SJCRH30 (cell line): ENCODE measurements around the gene SLC35E3. TPM values are rescaled to one million over a fixed set of nuclear protein-coding genes. Genes with fewer than 3 reads are reported as not detected.

Experiments used
- DNase-seq, 2 experiments: peaks; one replicate each; pipeline ENCODE4 v3.0.0-alpha.2; 2015 to 2020
- H3K27ac ChIP-seq: fragments of 250-450 bp; sonication (Bioruptor Pico); 2 replicates; pipeline ENCODE4 v1.5.1; 2020; ENCODE audit warnings: mild to moderate bottlenecking, moderate library complexity
- H3K27me3 ChIP-seq: fragments of 250-450 bp; sonication (Bioruptor Pico); 2 replicates; pipeline ENCODE4 v1.5.1; 2020; ENCODE audit warnings: mild to moderate bottlenecking, moderate library complexity
- H3K36me3 ChIP-seq: fragments of 250-450 bp; sonication (Bioruptor Pico); 2 replicates; pipeline ENCODE4 v1.5.1; 2020; ENCODE audit warnings: mild to moderate bottlenecking, moderate library complexity
- H3K4me1 ChIP-seq: fragments of 250-450 bp; sonication (Bioruptor Pico); 2 replicates; pipeline ENCODE4 v1.5.1; 2020; ENCODE audit warnings: mild to moderate bottlenecking, moderate library complexity
- H3K4me3 ChIP-seq: fragments of 250-450 bp; sonication (Bioruptor Pico); 2 replicates; pipeline ENCODE4 v1.5.1; 2020; ENCODE audit warnings: mild to moderate bottlenecking, moderate library complexity
- H3K9me3 ChIP-seq: fragments of 250-450 bp; sonication (Bioruptor Pico); replicated peaks from 2 replicates; pipeline ENCODE4 v1.5.1; 2020; ENCODE audit warnings: mild to moderate bottlenecking, moderate library complexity
- total RNA-seq: library from RNA; depleted of rRNA; stranded (reverse); fragments of >200 nt; shearing (Covaris generic); gene quantifications from 2 replicates; pipeline ENCODE4 v1.2.3, GENCODE V29; 2014; rRNA removed

The SLC35E3 gene
- total RNA-seq, 1 experiment from 2014 or later: 10.5 TPM

DNA sequence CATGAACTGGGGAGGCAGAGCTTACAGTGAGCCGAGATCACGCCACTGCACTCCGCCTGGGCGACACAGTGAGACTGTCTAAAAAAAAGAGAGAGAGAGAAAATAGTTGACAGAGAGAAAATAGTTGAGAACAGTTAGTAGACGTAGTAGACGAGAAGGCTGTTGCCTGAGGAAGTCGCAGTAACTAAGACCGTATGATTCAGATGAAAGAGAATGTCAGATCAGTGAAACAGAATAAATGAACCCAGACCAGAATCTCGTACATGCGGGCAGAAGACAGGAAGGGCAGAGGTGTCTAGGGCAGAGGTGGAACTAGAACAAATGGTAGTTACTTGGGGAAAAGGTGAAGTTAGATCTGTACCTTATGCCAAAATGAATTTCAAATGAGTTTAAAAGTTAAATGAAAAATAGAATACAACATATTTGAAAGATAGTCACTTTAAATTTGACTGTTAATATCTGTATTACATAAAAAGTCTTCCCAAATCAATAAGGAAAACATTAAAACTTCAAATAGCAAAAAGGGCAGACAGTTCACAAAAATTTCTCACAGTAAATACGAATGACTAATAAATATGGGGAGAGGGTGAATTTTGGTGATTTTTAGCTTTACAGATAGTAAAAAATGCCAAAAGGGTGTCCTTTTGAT, 79.7 kb downstream of the SLC35E3 start:
- Histone ChIP-seq H3K36me3 (peaks cover 83% of the 10 kb centered on the region), H3K27me3 (no peaks in the 10 kb centered on the region), H3K27ac (no peak overlapping the region), H3K9me3 (no peaks in the 10 kb centered on the region), H3K4me1 (no peaks in the 10 kb centered on the region), H3K4me3 (no peak overlapping the region)
- DNase-seq: no peak

GRCh38 chr12:68827895-68828671, 82.1 kb downstream of the SLC35E3 start:
- peaks cover 84% of the 10 kb centered on the region for H3K36me3 ChIP-seq

DNA sequence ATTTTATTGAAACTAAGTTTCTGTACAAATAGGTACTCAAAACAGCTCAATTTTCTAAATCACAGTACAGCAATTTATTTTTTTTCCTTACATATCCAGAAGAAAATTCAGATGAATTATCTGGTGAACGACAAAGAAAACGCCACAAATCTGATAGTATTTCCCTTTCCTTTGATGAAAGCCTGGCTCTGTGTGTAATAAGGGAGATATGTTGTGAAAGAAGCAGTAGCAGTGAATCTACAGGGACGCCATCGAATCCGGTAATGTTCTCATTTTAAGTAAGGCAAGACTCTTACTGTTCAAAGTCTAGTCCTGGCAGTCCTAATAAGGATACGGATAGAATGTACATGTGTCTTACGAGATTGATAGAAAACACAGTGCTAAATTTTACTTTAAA, 82.7 kb downstream of the SLC35E3 start:
- Histone ChIP-seq H3K4me3 (no peak overlapping the region), H3K36me3 (peaks cover 82% of the 10 kb centered on the region), H3K9me3 (no peaks in the 10 kb centered on the region), H3K27me3 (no peaks in the 10 kb centered on the region), H3K4me1 (no peaks in the 10 kb centered on the region), H3K27ac (no peak overlapping the region)
- DNase-seq: no peak

More at GRCh38 chr12:68827895-68828671, 82.1 kb downstream of the SLC35E3 start:
- no peak for DNase-seq
- H3K4me1 ChIP-seq: no peaks in the 10 kb centered on the region
- no peak overlapping the region for H3K27ac ChIP-seq
- no peaks in the 10 kb centered on the region for H3K9me3 ChIP-seq
- no peak overlapping the region for H3K4me3 ChIP-seq
- no peaks in the 10 kb centered on the region for H3K27me3 ChIP-seq

Other genes with a start within 250 kb of the SLC35E3 start
- 193 and 207 TPM in 2 replicates for gene RAP1B, start 135.3 kb upstream of the SLC35E3 start, total RNA-seq
- gene NUP107, start 59.2 kb upstream of the SLC35E3 start, total RNA-seq: 149 and 150 TPM in 2 replicates
- 62.0 and 85.5 TPM in 2 replicates for gene MDM2, start 62.0 kb downstream of the SLC35E3 start, total RNA-seq
- gene CPM, start 187.0 kb downstream of the SLC35E3 start, total RNA-seq: 0.43 and 1.2 TPM in 2 replicates